Fibroblast of skin of right biceps (primary cell): ENCODE data around the gene VARS1.
A peak's percentile ranks its signal among the peaks of the same experiment; 100 is the strongest.

Experiments used
- DNase-seq: peaks from one replicate; pipeline ENCODE4 v3.0.0-alpha.2; 2013

The VARS1 gene

GRCh38 chr6:31792761-31793171, 2.8 kb downstream of the VARS1 start:
- DNase-seq = peak; percentile 53

- no peak for DNase-seq
Observed at GRCh38 chr6:31792090-31792374, 3.5 kb downstream of the VARS1 start.

GRCh38 chr6:31791324-31792089, 4.0 kb downstream of the VARS1 start:
- peak; percentile 55 for DNase-seq

- no peak for DNase-seq
Observed at GRCh38 chr6:31785475-31785874, 10.1 kb downstream of the VARS1 start.

- no peak for DNase-seq
Observed at GRCh38 chr6:31784098-31784925, 11.2 kb downstream of the VARS1 start.

GRCh38 chr6:31782126-31782855, 13.3 kb downstream of the VARS1 start:
- DNase-seq = no peak

- DNase-seq = no peak
Observed at GRCh38 chr6:31781244-31782125, 14.1 kb downstream of the VARS1 start.

GRCh38 chr6:31780507-31781243, 14.9 kb downstream of the VARS1 start:
- DNase-seq = no peak

- no peak for DNase-seq
Observed at GRCh38 chr6:31779908-31780307, 15.6 kb downstream of the VARS1 start.

GRCh38 chr6:31778999-31779885, 16.3 kb downstream of the VARS1 start:
- no peak for DNase-seq

GRCh38 chr6:31778193-31778592, 17.4 kb downstream of the VARS1 start:
- DNase-seq = no peak

- no peak for DNase-seq
Observed at GRCh38 chr6:31777667-31778050, 17.9 kb downstream of the VARS1 start.

GRCh38 chr6:31776989-31777666, 18.4 kb downstream of the VARS1 start, which contains the start of gene VWA7:
Gene VWA7, minus strand, starts transcription at chr6:31777328. Its CDS starts 549 bp downstream, at chr6:31776779.
- peak; percentile 76 for DNase-seq

GRCh38 chr6:31776485-31776988, 19.0 kb downstream of the VARS1 start:
- DNase-seq = no peak

GRCh38 chr6:31775633-31776484, 19.7 kb downstream of the VARS1 start:
- no peak for DNase-seq

GRCh38 chr6:31775184-31775583, 20.4 kb downstream of the VARS1 start:
- no peak for DNase-seq

GRCh38 chr6:31771992-31772358, 23.6 kb downstream of the VARS1 start:
- peak; percentile 56 for DNase-seq

GRCh38 chr6:31770860-31771259, 24.7 kb downstream of the VARS1 start:
- DNase-seq = no peak
